GM23338 (cell line): ENCODE measurements around the gene ACAN. TPM values are rescaled to one million over a fixed set of nuclear protein-coding genes. Genes with fewer than 3 reads are reported as not detected.
"Not testable (repeated sequence)": the region's sequence is repeated elsewhere in the genome, so short reads cannot be mapped to it uniquely, and the experiment has no call there.

Source experiments
- ATAC-seq: fragments of 200-7000 bp; cut with Tn5 transposase; 3 replicates; pipeline ENCODE4 v1.9.1; 2020
- DNase-seq: peaks from one replicate; pipeline ENCODE4 v3.0.0-alpha.2; 2015; ENCODE audit warnings: low spot score
- H2AFZ ChIP-seq: fragments of 200-600 bp; sonication (generic); 2 replicates; pipeline ENCODE4 v1.8.0; 2016; ENCODE audit warnings: antibody characterized with exemption, mild to moderate bottlenecking, moderate library complexity
- H3F3A ChIP-seq: fragments of 200-600 bp; sonication (generic); replicated peaks from 2 replicates; pipeline ENCODE4 v1.8.0; 2017; ENCODE audit warnings: antibody characterized with exemption, mixed run types, low read depth
- H3K27ac ChIP-seq: fragments of 200-600 bp; sonication (generic); 2 replicates; pipeline ENCODE4 v1.6.1; 2016; ENCODE audit warnings: low read depth
- H3K27me3 ChIP-seq: fragments of 200-600 bp; sonication (generic); 2 replicates; pipeline ENCODE4 v1.8.0; 2016; ENCODE audit warnings: mild to moderate bottlenecking, mixed run types, moderate library complexity; ENCODE audit not compliant: insufficient read depth
- H3K36me3 ChIP-seq: fragments of 200-600 bp; sonication (generic); 2 replicates; pipeline ENCODE4 v1.8.0; 2016; ENCODE audit warnings: mild to moderate bottlenecking; ENCODE audit not compliant: insufficient read depth
- H3K4me1 ChIP-seq: fragments of 200-600 bp; sonication (generic); 2 replicates; pipeline ENCODE4 v1.8.0; 2016; ENCODE audit warnings: mild to moderate bottlenecking, moderate library complexity; ENCODE audit not compliant: insufficient read depth
- H3K4me2 ChIP-seq: fragments of 200-600 bp; sonication (generic); 2 replicates; pipeline ENCODE4 v1.7.1; 2017; ENCODE audit warnings: mixed run types
- H3K4me3 ChIP-seq: fragments of 200-600 bp; sonication (generic); 2 replicates; pipeline ENCODE4 v1.6.1; 2016; ENCODE audit warnings: mixed run types
- H3K79me2 ChIP-seq: fragments of 200-600 bp; sonication (generic); replicated peaks from 2 replicates; pipeline ENCODE4 v1.8.0; 2017; ENCODE audit warnings: mild to moderate bottlenecking; ENCODE audit not compliant: insufficient read depth
- H3K9me2 ChIP-seq: fragments of 200-600 bp; sonication (generic); 2 replicates; pipeline ENCODE4 v1.8.0; 2017; ENCODE audit not compliant: insufficient read depth
- H4K20me1 ChIP-seq: fragments of 200-600 bp; sonication (generic); replicated peaks from 2 replicates; pipeline ENCODE4 v1.8.0; 2017; ENCODE audit warnings: mild to moderate bottlenecking; ENCODE audit not compliant: insufficient read depth
- H3K27ac Mint-ChIP-seq: 2 replicates; pipeline ENCODE4 v1.8.0; 2020; ENCODE audit warnings: inconsistent platforms, mild to moderate bottlenecking, moderate library complexity, mixed read lengths
- H3K27me3 Mint-ChIP-seq: 3 replicates; pipeline ENCODE4 v1.8.0; 2022; ENCODE audit warnings: low read depth, mild to moderate bottlenecking, moderate library complexity, mixed read lengths, inconsistent platforms; ENCODE audit not compliant: insufficient read depth, poor library complexity
- H3K36me3 Mint-ChIP-seq: 3 replicates; pipeline ENCODE4 v1.8.0; 2021; ENCODE audit warnings: low read depth, mild to moderate bottlenecking, inconsistent platforms, moderate library complexity, mixed read lengths
- H3K4me1 Mint-ChIP-seq: 3 replicates; pipeline ENCODE4 v1.8.0; 2020; ENCODE audit warnings: mild to moderate bottlenecking, inconsistent platforms, mixed read lengths
- H3K4me3 Mint-ChIP-seq: 3 replicates; pipeline ENCODE4 v1.8.0; 2021; ENCODE audit warnings: moderate library complexity, mild to moderate bottlenecking, inconsistent platforms, mixed read lengths
- H3K9me3 Mint-ChIP-seq: 3 replicates; pipeline ENCODE4 v1.8.0; 2020; ENCODE audit warnings: moderate library complexity, mild to moderate bottlenecking, inconsistent platforms, mixed read lengths
- CTCF ChIP-seq, 2 experiments: fragments of 200-600 bp in 1 of 2; sonication (generic) in 1 of 2; conservative IDR thresholded peaks; 2 replicates each; pipeline versions ENCODE4 v1.5.1 to v1.6.1; 2016 to 2017; ENCODE audit warnings: antibody characterized with exemption in 2 of 2, low read depth in 2 of 2, mild to moderate bottlenecking in 2 of 2, moderate library complexity in 1 of 2
- EZH2phosphoT487 ChIP-seq: fragments of 200-600 bp; sonication (generic); IDR thresholded peaks from one replicate; pipeline ENCODE4 v1.8.1; 2018; ENCODE audit warnings: antibody characterized with exemption; ENCODE audit not compliant: unreplicated experiment
- JUNB ChIP-seq: IDR thresholded peaks from one replicate; pipeline ENCODE4 v1.6.1; 2016; ENCODE audit warnings: antibody characterized with exemption; ENCODE audit not compliant: unreplicated experiment
- REST ChIP-seq: IDR thresholded peaks from one replicate; pipeline ENCODE4 v1.6.1; 2018; ENCODE audit warnings: antibody characterized with exemption; ENCODE audit not compliant: unreplicated experiment
- STAT1 ChIP-seq: IDR thresholded peaks from one replicate; pipeline ENCODE4 v1.6.1; 2016; ENCODE audit warnings: antibody characterized with exemption; ENCODE audit not compliant: unreplicated experiment
- ZNF114 ChIP-seq: fragments of 250-450 bp; sonication (Bioruptor Pico); IDR thresholded peaks from 2 replicates; pipeline ENCODE4 v1.5.0; 2020; ENCODE audit warnings: mild to moderate bottlenecking, moderate library complexity
- polyA plus RNA-seq: library from polyadenylated mRNA; unstranded; fragments of >200 nt; fragmentation: Nextera tagmentation; extraction: Ambion mirVana; gene quantifications from 2 replicates; pipeline ENCODE4 v1.2.1, GENCODE V29; 2016
- total RNA-seq: library from RNA; depleted of rRNA; stranded (reverse); fragments of >200 nt; shearing (Covaris generic); gene quantifications from 2 replicates; pipeline ENCODE4 v1.2.3, GENCODE V29; 2014

Gene ACAN
- total and polyA plus RNA-seq, 2 experiments from 2014 or later: 2.5 to 4.9 TPM

DNA sequence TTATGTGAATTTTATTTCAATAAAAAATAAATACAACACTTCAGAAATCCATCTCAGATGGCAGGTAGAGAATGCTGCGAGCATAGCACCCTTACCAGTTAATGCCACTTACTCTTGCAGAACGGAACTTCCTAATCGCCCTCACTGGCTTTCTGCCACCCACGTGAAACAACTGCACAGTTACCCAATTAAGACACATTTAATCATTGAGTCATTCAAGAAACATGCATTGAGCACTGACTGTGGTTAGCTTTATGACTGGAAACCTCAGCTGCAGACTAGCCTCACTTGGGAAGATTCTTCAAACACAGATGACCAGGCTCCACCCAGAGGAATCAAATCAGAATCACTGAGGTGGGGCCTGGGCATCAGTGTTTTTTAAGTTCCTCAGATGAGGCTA is 115.5 kb downstream of the ACAN start:
- no peaks in the 10 kb centered on the region; the same call in 2 of the 3 replicates for H3K9me3 Mint-ChIP-seq
- peaks cover 10% of the 10 kb centered on the region for H3K4me1 Mint-ChIP-seq
- no peak for DNase-seq
- Histone ChIP-seq H3K27ac (no peak overlapping the region), H3K4me1 (peaks cover 5% of the 10 kb centered on the region; the same call in 1 of the 2 replicates), H2AFZ (peak overlapping the region; percentile 28; the same call in 1 of the 2 replicates), H3F3A (no peaks in the 10 kb centered on the region), H3K4me2 (no peak overlapping the region), H3K27me3 (no peaks in the 10 kb centered on the region), H3K36me3 (no peaks in the 10 kb centered on the region; the same call in 1 of the 2 replicates), H4K20me1 (no peaks in the 10 kb centered on the region), H3K79me2 (no peaks in the 10 kb centered on the region), H3K4me3 (no peak overlapping the region), H3K9me2 (no peaks in the 10 kb centered on the region)
- no peak for ATAC-seq
- H3K36me3 Mint-ChIP-seq: 0 out of 3 replicates have a peak, but pooled peaks cover 1% of the 10 kb centered on the region
- no peak overlapping the region for H3K4me3 Mint-ChIP-seq
- no peak for TF ChIP-seq CTCF (conservative IDR thresholded peaks at IDR 0.05; ENCODE audit: low read depth in 2 of 2)
- H3K27me3 Mint-ChIP-seq: peaks cover 6% of the 10 kb centered on the region
- H3K27ac Mint-ChIP-seq: no peak overlapping the region

DNA sequence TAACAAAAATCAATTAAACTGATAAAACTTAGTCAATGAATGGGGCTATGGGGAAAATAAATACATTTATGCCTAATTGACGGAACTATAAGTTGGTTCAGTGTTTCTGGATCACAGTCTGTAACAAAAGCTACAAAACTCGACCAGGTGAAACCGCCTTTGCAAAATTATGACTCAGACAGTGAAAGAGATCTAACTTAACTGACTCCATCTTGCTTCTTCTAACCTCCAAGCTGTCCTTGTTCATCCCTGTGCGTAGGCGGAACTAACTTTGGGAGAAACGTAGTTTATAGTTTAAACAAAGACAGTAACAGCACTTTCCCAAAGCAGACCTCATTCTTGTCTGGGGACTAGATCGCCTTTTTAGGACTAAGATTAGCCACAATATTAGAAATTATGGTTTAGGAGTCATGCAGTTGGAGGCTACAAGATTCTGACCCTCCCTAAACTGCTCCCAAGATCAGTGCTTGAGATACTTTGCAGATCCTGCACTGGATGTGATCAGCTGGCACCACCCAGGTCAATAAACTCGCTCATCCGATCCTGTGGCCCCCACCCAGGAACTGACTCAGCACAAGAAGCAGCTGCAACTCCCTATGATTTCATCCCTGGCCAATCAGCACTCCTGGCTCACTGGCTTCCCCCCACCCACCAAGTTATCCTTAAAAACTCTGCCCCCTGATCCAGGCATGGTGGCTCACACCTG is 117.1 kb downstream of the ACAN start:
- peaks cover 9% of the 10 kb centered on the region; the same call in 2 of the 3 replicates for H3K9me3 Mint-ChIP-seq
- no peaks in the 10 kb centered on the region for H3K9me2 ChIP-seq
- ATAC-seq: no peak
- peak overlapping the region; percentile 88 for H2AFZ ChIP-seq
- H3K4me1 Mint-ChIP-seq: peaks cover 10% of the 10 kb centered on the region
- H3K36me3 ChIP-seq: peaks cover under 1% of the 10 kb centered on the region; the same call in 1 of the 2 replicates
- H3F3A ChIP-seq: no peaks in the 10 kb centered on the region
- no peak overlapping the region for H3K4me2 ChIP-seq
- H3K36me3 Mint-ChIP-seq: 0 out of 3 replicates have a peak, but pooled peaks cover 6% of the 10 kb centered on the region
- no peaks in the 10 kb centered on the region for H3K4me1 ChIP-seq
- H4K20me1 ChIP-seq: no peaks in the 10 kb centered on the region
- H3K4me3 Mint-ChIP-seq: no peak overlapping the region
- TF ChIP-seq CTCF (conservative IDR thresholded peaks at IDR 0.05; ENCODE audit: low read depth in 2 of 2): no peak
- no peak for TF ChIP-seq ZNF114 (CRISPR knock-in tag)
- no peak for TF ChIP-seq EZH2phosphoT487
- no peak for TF ChIP-seq JUNB
- TF ChIP-seq REST: no peak
- no peak for TF ChIP-seq STAT1
- no peak overlapping the region for H3K4me3 ChIP-seq
- H3K27me3 Mint-ChIP-seq: peaks cover 6% of the 10 kb centered on the region
- H3K27ac ChIP-seq: no peak overlapping the region
- no peak overlapping the region for H3K27ac Mint-ChIP-seq
- H3K27me3 ChIP-seq: no peaks in the 10 kb centered on the region
- no peaks in the 10 kb centered on the region for H3K79me2 ChIP-seq
- no peak for DNase-seq

DNA sequence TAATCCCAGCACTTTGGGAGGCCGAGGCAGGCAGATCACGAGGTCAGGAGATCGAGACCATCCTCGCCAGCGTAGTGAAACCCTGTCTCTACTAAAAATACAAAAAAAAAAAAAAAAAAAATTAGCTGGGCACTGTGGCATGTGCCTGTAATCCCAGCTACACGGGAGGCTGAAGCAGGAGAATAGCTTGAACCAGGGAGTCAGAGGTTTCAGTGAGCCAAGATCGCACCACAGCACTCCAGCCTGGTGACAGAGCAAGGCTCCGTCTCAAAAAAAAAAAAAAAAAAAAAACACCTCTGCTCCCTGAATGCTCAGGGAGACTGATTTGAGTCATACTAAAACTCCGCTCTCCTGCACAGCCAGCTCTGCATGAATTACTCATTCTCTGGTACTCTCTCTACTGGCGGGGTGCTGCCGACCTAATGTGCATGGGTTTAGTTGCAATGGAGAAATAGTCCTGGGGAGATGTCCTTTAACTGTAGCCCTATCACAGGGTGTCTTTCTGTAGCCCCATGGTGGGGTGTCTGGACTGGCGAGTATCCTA is 117.7 kb downstream of the ACAN start:
- not testable (repeated sequence) for H3K9me2 ChIP-seq, H3K27ac ChIP-seq, H3K79me2 ChIP-seq, H3F3A ChIP-seq, H3K4me1 ChIP-seq, H3K36me3 ChIP-seq, H3K27me3 Mint-ChIP-seq, H3K27ac Mint-ChIP-seq, H3K4me1 Mint-ChIP-seq, H3K4me2 ChIP-seq, H3K4me3 ChIP-seq, ATAC-seq, DNase-seq, H3K4me3 Mint-ChIP-seq, H3K36me3 Mint-ChIP-seq, H3K27me3 ChIP-seq, H4K20me1 ChIP-seq
- peaks cover 15% of the 10 kb centered on the region; the same call in 2 of the 3 replicates for H3K9me3 Mint-ChIP-seq
- 0 out of 2 replicates have a peak overlapping the region, but pooled peaks have one; percentile 52 for H2AFZ ChIP-seq
